ENCODE results near the gene KRTDAP. TPM values are rescaled to one million over a fixed set of nuclear protein-coding genes. Genes with fewer than 3 reads are reported as not detected.
A peak's percentile ranks its signal among the peaks of the same experiment; 100 is the strongest.

KRTDAP gene
- total and polyA plus RNA-seq, 10 of the 15 experiments (the other 5 are each of a cell fraction or from before 2014, with no cell fraction given), result 0.23 TPM; not detected in 9

GRCh38 chr19:35451338-35452096, 38.7 kb downstream of the KRTDAP start (continued):
- TF ChIP-seq NR2C2 (IDR thresholded peaks at IDR 0.05; ENCODE audit: borderline replicate concordance, control insufficient read depth, insufficient read length, low read depth) (no peak), POU2F2 (IDR thresholded peaks at IDR 0.05; ENCODE audit: borderline replicate concordance, low read depth, low read length) (peak; percentile 65; the same call in 1 of the 3 replicates)
- TF ChIP-seq, protein P1, sequence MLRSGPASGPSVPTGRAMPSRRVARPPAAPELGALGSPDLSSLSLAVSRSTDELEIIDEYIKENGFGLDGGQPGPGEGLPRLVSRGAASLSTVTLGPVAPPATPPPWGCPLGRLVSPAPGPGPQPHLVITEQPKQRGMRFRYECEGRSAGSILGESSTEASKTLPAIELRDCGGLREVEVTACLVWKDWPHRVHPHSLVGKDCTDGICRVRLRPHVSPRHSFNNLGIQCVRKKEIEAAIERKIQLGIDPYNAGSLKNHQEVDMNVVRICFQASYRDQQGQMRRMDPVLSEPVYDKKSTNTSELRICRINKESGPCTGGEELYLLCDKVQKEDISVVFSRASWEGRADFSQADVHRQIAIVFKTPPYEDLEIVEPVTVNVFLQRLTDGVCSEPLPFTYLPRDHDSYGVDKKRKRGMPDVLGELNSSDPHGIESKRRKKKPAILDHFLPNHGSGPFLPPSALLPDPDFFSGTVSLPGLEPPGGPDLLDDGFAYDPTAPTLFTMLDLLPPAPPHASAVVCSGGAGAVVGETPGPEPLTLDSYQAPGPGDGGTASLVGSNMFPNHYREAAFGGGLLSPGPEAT (IDR thresholded peaks at IDR 0.05; ENCODE audit: low read depth), result peak; percentile 74

DNA sequence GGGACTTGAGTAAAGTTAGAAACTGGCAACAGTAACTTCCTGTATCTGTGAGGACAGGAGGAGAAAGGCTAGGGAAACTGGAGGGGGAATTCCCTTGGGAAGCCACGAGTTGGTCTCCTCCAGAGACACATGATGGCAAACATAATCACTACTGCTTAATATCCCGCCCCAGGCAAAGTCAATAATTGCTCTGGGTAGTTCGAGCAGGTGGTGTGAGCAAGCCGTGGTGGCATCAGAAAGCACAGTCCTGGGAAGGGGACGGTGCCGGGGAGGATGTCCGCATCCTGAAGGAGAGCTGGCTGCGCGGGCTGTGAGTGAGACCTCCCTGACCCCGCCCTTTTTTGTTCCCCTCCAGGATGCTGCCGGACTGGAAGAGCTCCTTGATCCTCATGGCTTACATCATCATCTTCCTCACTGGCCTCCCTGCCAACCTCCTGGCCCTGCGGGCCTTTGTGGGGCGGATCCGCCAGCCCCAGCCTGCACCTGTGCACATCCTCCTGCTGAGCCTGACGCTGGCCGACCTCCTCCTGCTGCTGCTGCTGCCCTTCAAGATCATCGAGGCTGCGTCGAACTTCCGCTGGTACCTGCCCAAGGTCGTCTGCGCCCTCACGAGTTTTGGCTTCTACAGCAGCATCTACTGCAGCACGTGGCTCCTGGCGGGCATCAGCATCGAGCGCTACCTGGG, 40.8 kb downstream of the KRTDAP start:
- TF ChIP-seq IKZF1 (conservative IDR thresholded peaks at IDR 0.05) (0 out of 2 replicates have a peak, but pooled peaks have one; percentile 23), PKNOX1 (IDR thresholded peaks at IDR 0.05) (no peak)
- TF ChIP-seq, protein P2, sequence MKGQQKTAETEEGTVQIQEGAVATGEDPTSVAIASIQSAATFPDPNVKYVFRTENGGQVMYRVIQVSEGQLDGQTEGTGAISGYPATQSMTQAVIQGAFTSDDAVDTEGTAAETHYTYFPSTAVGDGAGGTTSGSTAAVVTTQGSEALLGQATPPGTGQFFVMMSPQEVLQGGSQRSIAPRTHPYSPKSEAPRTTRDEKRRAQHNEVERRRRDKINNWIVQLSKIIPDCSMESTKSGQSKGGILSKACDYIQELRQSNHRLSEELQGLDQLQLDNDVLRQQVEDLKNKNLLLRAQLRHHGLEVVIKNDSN (IDR thresholded peaks at IDR 0.05; ENCODE audit: borderline replicate concordance, extremely low read length, insufficient read depth, low read depth, low read length), result no peak
- peaks cover 56% of the 10 kb centered on the region for H3K4me1 ChIP-seq (ENCODE audit: control insufficient read depth, insufficient read depth, low read length)
- RAD21 ChIA-PET (ENCODE audit: unreplicated experiment), result interaction anchor here (0.7 to 6.8 kb wide), 5 partner anchors 13 to 154 kb away, joined by 4 to 67 read pairs (median 5); no protein-coding TSS in a partner anchor
- SMC1A ChIA-PET (ENCODE audit: uncharacterized antibody, unreplicated experiment), result interaction anchor here (0.7 to 17.4 kb wide), 9 partner anchors 11 to 96 kb away, joined by 3 to 237 read pairs (median 3); no protein-coding TSS in a partner anchor
- CTCF ChIA-PET, result interaction anchor here (0.9 to 1.5 kb wide), 8 partner anchors 11 to 96 kb away, joined by 3 to 5 read pairs (median 4); no protein-coding TSS in a partner anchor
- no peak overlapping the region for H2AFZ ChIP-seq (ENCODE audit: control insufficient read depth, low read depth, low read length)
- BruUV-seq (replicated peaks), result no TSS peak
- FAIRE-seq (no peak), ATAC-seq (no peak), DNase-seq (ENCODE audit: low read depth, low spot score) (no peak)
- no peak overlapping the region for H3K9ac ChIP-seq (ENCODE audit: control insufficient read depth, insufficient read depth, low read length)
- H3K4me2 ChIP-seq (ENCODE audit: control insufficient read depth, insufficient read depth), result no peak overlapping the region; the same call in none of the 2 replicates
- H4K20me1 ChIP-seq (ENCODE audit: control insufficient read depth, insufficient read depth), result no peaks in the 10 kb centered on the region
- 89% methylated on average over 27 of the region's 27 CpGs for WGBS (ENCODE audit: insufficient coverage, insufficient replicate concordance, low lambda C conversion rate, missing lambda C conversion rate)
- H3K4me3 ChIP-seq, result no peak overlapping the region
- in situ Hi-C loops (cut with MboI) (no loop called here), intact Hi-C loops (cut with micrococcal nuclease; ENCODE audit: unreplicated experiment) (no loop called here)
- POLR2A ChIA-PET, result interaction anchor here (0.6 to 4.4 kb wide), 6 partner anchors 10 to 302 kb away, joined by 3 to 16 read pairs (median 4); no protein-coding TSS in a partner anchor
- no peaks in the 10 kb centered on the region; the same call in 1 of the 2 replicates for H3K79me2 ChIP-seq (ENCODE audit: control insufficient read depth, insufficient read depth, low read length)
- H3K27ac ChIP-seq (ENCODE audit: control insufficient read depth, insufficient read depth), result no peak overlapping the region
- no peaks in the 10 kb centered on the region for H3K9me3 ChIP-seq (replicated peaks; ENCODE audit: control insufficient read depth, insufficient read depth, low read length)
- no peaks in the 10 kb centered on the region for H3K36me3 ChIP-seq (ENCODE audit: control insufficient read depth in 2 of 2, insufficient read depth in 2 of 2, low read length in 1 of 2)
- H3K27me3 ChIP-seq (replicated peaks in 1 of 2; ENCODE audit: control insufficient read depth in 2 of 2, insufficient read depth in 2 of 2, low read length in 1 of 2), result no peaks in the 10 kb centered on the region

Data from GM12878 (cell line).